Measurements from ENCODE around the gene SH2D7. TPM values are rescaled to one million over a fixed set of nuclear protein-coding genes. Genes with fewer than 3 reads are reported as not detected.

Gene SH2D7
- total RNA-seq: not detected

DNA sequence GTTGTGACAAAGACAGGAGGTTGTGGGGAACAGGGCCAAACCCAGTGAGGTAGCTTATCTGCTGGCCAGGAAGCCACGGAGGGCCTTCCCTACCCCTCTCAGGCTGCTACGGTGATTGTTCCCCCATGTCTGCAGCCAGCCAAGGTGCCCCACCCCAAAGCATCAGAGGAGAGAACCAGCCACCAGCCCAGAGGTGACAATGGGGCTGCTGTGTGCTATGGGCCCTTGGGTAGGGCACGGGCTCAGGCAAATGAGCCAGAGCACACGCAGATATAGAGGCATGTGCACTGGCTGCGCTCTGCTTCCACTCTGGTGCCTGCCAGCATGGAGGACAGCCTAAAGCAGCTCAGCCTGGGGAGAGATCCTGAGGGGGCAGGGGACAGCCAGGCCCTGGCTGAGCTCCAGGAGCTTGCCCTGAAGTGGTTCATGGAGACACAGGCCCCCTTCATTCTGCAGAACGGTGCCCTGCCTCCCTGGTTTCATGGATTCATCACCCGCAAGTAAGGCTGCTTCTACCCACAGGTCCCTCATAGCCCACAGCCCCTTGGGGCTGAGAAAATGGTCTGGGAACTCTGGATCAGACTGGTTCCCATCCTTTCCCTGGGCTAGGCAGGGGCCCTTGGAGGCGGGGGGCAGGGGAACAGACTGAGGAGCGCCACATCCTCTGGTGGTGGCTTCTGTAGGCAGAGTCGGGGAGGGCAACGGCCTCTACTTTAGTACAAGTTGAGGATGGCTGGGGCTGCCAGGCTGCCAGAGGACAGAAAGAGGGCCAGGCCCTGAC, at the start of gene SH2D7:
TSS of gene SH2D7 (plus strand) at position 301 of the 781 bp plus-strand sequence. CDS start at position 325, 24 bp downstream.
- DNase-seq (ENCODE audit: low read depth in 2 of 3, low spot score in 2 of 3): no peak

DNA sequence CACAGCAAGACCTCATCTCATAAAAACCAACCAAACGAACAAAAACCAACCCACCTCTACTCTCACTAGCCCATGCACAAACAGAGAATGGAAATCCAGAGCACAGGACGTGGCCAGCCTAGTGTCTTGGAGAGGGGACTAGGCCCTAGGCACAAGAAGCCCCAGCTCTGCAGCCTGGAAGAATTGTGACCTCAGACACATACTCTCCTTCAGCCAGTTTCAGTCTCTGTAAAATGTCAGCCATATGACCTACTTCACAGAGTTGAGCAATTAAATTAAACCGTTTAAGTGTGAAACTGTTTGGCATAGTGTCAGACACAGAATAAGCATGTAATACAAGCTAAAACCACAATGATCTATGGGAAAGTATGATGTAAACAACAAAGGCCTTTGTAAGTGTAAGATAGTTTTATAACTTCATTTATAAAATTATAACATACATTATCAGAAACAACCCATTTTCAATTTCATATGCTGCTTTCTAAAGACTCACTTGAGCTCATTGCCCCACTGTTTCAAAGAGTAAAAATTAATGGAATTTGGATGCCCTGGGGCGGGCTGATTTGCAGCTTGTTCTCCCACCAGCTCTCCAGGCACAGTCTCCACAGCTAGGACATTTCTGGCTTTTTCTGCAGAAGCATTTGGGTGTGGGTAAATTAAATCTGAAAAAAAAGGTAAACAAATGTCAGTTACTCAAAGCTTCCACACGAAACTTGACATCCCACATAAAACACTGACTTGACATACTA, 47.8 kb upstream of the SH2D7 start:
- no peak for DNase-seq (ENCODE audit: low read depth in 2 of 3, low spot score in 2 of 3)

DNA sequence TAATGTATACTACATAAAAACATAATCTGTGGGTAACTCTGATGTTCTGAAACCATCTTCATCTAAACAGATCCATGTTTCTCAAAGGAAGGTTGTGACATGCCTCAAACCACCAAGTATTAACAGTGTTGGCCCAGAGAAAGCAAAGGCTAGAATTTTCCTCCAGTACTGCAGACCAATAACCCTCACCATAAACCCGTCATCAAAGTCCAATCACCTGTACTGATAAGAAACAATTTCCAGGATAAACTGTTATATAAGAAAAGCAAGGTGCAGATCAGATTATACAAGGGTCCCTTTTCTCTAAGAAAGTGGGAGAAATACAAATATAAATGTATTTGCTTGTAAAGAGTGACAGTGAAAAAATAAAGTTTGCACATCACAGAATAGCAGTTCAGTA, 47.2 kb upstream of the SH2D7 start:
- no peak for DNase-seq (ENCODE audit: low read depth in 2 of 3, low spot score in 2 of 3)

DNA sequence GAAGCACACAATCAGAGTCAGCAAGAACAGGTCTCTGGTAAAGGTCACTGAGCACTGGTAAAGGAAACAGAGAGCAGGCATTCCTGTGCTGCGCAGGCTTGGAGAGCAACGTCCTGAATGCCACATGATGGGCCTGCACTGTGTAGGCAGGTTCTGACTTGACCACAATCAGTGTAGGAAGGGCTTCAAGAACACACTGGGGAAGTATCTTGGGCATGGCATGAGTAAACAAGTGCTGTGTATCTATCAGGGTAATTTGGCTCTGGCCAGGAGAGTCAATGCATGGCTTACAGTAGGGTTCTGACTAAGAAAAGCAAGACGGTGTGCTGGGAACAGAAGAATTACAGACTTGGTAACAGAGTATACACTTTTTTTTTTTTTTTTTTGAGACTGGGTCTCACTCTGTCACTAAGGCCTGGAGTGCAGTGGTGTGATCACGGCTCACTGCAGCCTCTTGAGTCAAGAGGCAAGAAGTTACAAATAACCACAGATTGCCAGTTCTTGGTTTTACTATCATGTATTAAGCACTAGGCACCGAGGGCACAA, 45.5 kb upstream of the SH2D7 start:
- no peak for DNase-seq (ENCODE audit: low read depth in 2 of 3, low spot score in 2 of 3)

DNA sequence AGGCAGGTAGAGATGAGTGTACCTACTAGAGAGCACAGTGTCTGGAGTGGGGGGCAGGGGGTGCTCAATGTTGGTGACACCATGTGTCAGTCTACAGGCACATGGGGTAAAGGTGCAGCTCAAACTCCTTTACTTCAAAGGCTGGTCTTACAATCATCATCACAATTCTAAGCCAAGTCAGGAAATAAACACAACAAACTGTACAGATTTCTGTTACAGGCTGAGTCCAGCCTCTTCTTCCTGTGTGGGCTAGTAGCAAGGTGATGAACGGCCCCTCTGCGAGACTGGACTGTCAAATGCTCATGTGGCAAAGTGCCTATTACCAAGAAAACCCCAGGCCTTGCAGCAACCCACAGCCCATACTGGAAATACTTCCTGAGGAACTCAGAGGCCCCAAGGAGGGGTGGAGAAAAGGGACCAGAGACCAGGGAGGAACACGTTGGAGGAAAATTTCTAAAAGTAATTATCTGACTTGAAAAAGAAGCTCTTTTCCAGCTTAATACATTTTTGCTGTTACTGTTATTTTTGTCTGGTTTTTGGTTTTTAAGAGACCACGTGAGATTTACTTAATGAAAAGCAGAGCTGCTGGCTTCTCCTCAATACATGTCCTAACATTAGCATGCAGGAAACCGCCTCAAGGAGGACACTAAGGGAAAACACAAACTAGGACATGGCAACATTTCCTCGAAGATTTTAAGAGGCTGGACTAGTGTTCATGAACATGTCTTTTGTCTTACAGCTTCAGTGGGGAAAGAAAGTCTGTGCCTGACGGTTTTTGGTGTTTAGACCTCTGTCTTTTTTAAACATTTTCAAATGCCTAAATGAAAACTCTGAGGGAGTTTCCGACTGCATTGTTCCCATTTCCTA, 44.4 kb upstream of the SH2D7 start:
- peak in 1 of 3 donors; percentile 57 for DNase-seq (ENCODE audit: low read depth in 2 of 3, low spot score in 2 of 3)

DNA sequence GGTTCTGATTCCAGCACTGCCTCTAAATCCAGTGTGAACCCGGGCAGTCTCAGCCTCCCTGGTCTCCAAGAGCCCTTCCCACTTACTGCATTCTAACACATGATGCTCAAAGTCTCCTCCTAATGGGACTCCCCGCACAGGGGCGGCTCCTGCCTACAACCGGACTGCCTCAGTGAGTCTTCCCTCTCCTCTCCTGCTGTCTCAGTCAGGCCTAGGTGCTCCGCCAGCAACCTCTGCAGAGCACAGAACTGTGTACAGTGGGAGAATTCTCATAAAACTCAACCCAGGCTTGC, 43.8 kb upstream of the SH2D7 start:
- no peak for DNase-seq (ENCODE audit: low read depth in 2 of 3, low spot score in 2 of 3)

DNA sequence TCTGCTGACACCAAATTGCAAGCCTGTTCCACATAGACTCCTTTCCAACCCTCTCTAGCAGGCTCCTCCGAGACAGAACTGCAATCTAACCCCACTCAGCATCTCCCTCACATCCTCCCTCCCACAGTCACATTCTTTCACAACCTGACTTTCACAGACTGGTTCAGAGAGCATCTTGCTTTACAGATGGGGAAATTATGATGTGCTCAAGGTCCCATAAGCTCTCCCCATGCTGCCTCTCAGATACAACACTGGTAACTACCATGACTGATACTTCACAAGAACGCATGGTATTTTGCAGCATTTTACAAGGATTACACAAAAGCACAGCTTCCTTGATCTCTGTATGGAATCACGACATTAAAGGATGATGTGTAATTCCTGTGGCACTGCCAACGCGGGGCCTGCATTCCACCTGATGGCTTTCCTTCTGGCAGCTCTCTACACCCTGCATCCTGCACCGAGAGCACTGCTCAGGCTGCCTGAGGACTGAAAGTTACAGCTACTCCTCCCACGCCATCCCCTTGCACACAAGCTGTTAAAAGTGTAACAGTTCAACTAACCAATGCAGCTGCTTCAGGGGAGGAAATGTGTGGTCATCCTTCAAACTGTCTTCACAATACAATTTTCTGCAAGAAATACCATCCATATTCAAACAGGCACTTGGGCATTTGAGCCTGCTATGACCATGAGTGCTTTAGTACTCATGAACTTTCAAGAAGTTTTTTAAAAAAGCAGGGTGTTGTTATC, 42.5 kb upstream of the SH2D7 start:
- peak in 1 of 3 donors; percentile 64 for DNase-seq (ENCODE audit: low read depth in 2 of 3, low spot score in 2 of 3)

DNA sequence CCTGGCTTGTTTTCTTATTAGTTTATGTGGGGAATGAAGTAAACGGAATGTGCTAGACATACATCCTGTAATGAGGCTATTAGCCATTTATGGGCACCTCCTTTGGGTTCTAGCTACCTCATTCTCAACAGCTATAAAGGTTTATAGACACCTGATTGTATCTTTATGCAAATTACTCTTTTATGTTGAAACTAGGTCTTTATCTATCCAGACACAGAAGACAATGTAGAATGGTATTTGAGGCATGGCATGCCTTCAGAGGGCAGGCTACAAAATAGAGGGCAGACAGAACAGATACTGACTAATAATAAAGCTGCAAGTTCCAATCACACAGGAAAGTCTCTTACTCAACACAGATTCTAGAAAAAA, 41.9 kb upstream of the SH2D7 start:
- DNase-seq (ENCODE audit: low read depth in 2 of 3, low spot score in 2 of 3): no peak

DNA sequence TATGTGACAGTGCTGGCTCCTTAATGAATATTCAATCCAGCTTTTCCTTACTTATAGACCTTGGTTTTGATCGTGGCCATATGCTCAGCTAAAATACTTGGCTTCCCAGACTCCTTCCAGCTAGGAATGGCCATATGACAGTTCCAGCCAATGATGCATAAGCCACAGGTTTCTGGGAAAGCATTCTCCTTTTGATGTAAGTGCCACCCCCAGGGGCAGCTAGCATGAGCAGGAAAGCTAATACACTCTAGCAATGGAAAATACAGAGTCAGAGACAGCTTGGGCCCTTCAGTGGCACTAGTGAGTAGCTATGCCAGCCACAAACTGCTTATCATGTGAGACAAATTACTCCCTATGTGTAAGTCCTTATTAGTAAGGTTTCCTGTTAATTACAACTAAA, 41.5 kb upstream of the SH2D7 start:
- DNase-seq (ENCODE audit: low read depth in 2 of 3, low spot score in 2 of 3): no peak

DNA sequence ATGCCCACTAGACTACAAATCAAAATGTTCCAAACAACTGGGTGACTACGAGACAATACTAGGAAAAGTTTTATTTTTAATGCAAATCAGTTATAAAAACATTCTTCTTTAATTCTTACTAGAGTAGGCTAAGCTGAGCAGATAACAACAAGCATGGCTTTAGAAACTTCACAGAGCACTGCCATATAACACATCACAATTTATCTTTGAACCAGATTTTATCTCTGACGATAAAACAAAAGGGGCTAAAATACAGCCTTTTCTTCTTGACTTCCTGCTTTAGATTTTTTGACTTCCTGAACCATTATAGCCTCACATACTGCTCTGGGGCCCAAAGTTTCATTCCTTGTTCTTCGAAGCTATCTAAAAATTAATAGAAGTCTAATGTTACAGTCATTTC, 40.8 kb upstream of the SH2D7 start:
- no peak for DNase-seq (ENCODE audit: low read depth in 2 of 3, low spot score in 2 of 3)

DNA sequence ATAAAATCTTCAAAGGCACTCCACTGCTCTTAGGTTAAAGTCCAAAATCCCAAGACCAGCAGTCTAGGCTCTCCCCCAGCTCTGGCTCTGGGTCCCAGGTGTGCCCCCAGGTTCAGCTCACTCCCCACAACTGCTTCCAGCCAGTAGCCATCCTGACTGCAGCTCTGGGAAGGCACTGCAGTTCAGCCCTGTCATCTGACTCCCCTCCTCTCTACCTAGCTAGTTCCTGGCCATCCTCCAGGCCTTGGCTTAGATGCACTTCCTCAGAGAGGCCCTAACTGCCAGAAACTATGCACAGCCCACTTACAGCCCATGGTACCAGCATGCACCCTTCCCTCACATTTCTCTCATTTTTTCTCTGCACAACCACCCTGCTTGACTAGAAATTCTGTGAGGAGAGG, 40.4 kb upstream of the SH2D7 start:
- DNase-seq (ENCODE audit: low read depth in 2 of 3, low spot score in 2 of 3): no peak

DNA sequence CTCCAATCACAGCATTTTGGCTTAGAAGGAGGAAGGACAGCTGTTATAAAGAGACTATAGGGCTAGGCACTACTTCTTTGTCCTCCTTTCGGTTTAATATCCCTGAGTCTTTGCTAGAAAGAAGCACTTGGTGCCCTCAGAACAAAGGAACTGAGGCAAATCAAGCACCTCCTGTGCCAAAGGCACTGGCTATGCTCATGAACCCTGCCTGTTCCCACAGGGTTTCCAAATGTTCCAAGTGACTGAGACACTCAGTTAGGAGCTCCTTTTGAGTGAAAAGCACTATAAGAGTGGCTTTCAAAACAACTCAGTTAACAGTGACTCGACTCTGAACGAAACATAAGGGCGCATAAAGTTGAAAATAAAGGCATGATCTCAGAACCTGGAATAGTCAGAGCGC, 39.8 kb upstream of the SH2D7 start:
- DNase-seq (ENCODE audit: low read depth in 2 of 3, low spot score in 2 of 3): no peak

DNA sequence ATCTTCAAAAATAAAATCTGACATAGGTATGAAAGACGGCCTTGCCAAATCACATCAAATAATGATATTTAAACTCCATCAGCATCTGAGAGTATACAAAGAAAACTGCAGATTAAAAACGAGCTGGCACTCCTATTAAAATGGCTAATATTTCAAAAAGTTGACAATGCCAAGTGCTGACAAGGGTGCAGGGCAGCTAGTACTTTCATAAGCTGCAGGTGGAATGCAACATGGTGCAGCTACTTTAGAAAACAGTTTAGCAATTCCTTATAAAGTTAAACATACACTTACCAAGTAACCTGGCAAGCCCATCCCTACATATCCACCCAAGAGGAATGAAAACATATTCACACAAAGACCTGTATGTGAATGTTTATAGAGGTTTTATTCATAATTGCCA, 37.8 kb upstream of the SH2D7 start:
- no peak for DNase-seq (ENCODE audit: low read depth in 2 of 3, low spot score in 2 of 3)

DNA sequence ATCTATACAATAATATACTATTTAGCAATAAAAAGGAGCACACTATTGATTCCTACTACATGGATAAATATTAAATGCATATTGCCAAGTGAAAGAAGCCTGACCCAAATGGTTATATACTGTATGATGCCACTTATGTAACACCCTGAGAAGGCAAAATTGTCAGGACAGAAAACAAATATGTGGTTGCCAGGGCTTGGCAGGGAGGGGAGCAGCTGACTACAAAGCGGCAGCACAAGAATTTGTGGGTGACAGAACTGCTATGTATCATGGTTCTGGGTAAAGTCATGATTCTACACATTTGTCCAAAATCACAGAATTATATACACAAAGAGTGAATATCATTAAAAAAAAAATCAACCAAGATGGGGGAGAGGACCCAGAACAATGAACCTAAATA, 37.4 kb upstream of the SH2D7 start:
- DNase-seq (ENCODE audit: low read depth in 2 of 3, low spot score in 2 of 3): peak in 1 of 3 donors; percentile 54

DNA sequence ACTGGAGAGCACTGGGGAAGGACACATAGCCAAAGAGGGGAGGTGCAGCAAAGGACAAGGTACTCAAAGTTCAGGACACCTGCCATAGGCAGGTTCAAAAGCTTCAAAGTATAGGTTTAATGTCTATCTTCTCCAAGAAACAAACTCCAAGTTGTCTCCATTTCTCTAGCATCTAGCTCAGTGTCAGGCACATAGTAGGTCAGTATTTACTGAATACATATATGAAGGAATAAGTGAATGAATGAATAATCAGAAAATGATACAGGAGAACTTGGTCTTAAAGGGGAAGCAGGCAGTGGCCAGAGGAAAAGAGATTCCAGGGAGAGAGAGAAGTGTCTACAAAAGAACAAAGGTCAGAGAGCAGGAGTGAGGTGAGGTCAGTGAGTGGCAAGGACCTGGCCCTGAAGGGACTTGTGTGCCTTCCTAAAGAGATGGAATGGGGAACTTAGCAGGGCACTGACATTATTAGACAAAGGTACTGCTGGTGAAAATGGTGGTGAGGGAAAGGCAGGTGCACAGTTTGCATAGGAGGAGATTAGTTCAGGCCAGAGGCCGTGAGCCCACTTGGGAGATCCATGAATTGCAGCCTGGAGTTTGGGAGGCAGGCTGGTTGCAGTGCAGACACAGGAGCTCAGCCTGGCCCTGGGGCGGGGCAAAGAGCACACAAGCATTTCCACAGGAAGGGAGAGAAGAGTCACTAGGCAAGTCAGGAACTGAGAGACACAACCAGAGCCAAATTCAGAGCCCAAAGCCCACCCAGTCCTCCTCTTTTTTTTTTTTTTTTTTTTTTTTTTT, 36.2 kb upstream of the SH2D7 start:
- DNase-seq (ENCODE audit: low read depth in 2 of 3, low spot score in 2 of 3): no peak

DNA sequence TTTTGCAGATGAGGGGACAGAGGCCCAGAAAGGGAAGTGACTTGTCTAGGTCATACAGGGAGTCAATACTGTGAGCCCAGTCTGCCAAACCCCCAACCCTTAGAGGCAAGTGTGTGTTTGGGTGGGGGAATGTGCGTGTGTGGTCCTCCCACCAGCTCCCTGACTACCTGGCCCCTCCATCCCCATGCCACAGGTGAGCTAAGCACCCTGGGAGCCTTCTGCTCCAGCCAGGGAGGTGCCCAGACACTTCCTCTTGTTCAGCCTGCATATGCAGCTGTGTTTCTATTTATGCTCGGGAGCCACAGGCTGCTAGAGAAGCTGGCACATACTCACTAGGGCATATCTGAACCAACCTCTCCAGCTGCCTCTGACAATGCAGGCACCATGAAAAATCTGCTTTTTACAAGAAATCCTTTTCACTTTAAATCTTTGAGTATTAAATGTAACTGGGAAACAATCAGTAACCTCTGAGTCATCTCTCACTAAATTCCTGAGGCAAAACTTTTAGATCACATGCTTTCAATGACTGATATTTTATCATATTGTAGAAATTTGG, 35.6 kb upstream of the SH2D7 start:
- peak in 2 of 3 donors; percentile 62 to 75 for DNase-seq (ENCODE audit: low read depth in 2 of 3, low spot score in 2 of 3)

DNA sequence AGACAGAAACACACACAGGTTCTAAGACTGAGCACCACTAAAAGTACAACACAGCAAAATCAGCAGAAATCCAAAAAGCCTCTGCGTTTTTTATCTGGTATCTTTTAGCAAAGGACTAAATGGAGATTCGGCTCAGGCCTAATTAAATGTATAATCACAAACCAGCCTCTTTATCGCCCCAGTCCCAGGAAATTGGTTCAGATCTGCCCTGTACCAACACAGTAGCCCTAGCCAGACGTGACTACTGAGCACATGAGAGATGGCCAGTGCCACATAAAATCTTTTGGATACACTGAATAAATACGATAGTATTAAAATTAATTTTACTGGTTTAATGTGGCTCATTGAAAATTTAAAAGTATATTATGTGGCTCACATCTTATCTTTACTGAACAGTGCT, 34.6 kb upstream of the SH2D7 start:
- DNase-seq (ENCODE audit: low read depth in 2 of 3, low spot score in 2 of 3): no peak

DNA sequence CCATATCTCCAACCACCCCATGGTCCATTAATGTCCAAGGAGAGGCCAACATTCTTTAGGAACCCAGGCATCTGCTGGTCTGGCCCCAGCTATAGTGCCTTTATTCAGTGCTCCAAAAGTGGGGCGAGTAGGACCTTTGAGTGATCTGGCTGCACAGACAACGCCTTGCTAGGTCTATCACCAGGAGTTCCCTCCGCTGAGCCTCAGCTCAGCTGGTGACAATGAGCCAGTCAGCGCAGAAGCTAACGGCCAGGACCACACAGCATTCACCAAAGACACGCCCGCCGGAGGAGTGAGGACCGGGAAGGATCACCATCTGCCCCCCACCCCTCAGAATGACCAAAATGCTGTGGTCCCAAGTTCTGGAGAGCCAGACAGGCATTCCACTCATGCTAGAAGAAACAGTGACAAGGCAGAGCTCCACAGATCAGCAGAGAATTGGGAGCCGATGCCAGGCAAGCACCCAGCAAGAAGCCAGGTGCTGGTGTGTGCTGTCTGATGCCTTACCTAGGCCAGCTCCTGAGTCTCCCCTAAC, 33.9 kb upstream of the SH2D7 start:
- no peak for DNase-seq (ENCODE audit: low read depth in 2 of 3, low spot score in 2 of 3)

All from hematopoietic multipotent progenitor cell (in vitro differentiated cells).